GM20431 (cell line): ENCODE measurements around the gene COL17A1.

Source experiments
- in situ Hi-C: fragments of 300-500 bp; cut with MseI, MboI; formaldehyde crosslinking; loops from one replicate; pipeline ENCODE4 v1.15.0; 2020; ENCODE audit warnings: low sequenced_read_pairs; ENCODE audit not compliant: unreplicated experiment

The COL17A1 gene

DNA sequence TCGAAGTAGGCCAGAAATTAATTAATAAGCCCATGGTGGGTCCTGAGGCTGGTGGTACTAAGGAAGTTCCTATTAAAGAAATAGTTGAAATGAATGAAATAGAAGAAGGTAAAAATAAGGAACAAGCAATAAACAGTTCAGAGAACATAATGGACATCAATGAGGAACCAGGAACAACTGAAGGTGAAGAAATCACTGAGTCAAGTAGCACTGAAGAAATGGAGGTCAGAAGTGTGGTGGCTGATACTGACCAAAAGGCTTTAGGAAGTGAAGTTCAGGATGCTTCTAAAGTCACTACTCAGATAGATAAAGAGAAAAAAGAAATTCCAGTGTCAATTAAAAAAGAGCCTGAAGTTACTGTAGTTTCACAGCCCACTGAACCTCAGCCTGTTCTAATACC lies 82.8 kb downstream of the COL17A1 start:
- in situ Hi-C loops = no loop called here

DNA sequence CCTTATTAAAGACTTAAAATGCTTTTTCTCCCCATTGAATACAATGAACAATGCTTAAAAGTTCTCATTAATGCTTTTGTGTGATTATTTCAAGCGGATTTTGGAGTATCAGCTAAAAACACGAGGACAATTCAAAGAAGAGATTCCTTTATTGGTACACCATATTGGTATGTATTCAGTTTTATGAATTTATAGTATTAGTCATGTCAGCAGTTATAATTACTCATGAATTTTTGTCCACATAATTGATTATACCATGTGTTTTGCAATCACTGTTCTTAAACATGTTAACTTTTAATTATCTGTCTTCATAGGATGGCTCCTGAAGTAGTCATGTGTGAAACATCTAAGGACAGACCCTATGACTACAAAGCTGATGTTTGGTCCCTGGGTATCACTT lies 86.9 kb downstream of the COL17A1 start:
- in situ Hi-C loops = no loop called here

DNA sequence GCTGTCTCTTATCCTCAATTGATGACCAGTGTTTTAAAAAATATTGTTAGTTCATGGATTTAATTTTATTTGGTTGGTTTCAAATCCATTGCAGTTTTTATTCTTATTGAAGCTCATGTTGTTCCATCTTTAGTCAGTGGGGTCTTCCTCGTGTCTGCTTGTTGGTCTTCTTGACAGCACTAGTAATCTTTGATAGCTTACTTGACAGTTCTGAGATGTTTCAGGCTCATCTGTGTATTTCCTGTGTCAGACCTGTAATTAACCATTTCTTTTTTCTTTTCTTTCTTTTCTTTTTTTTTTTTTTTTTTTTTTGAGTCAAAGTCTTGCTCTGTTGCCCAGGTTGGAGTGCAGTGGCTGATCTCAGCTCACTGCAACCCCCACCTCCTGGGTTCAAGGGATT lies 90.5 kb downstream of the COL17A1 start:
- in situ Hi-C loops = no loop called here

DNA sequence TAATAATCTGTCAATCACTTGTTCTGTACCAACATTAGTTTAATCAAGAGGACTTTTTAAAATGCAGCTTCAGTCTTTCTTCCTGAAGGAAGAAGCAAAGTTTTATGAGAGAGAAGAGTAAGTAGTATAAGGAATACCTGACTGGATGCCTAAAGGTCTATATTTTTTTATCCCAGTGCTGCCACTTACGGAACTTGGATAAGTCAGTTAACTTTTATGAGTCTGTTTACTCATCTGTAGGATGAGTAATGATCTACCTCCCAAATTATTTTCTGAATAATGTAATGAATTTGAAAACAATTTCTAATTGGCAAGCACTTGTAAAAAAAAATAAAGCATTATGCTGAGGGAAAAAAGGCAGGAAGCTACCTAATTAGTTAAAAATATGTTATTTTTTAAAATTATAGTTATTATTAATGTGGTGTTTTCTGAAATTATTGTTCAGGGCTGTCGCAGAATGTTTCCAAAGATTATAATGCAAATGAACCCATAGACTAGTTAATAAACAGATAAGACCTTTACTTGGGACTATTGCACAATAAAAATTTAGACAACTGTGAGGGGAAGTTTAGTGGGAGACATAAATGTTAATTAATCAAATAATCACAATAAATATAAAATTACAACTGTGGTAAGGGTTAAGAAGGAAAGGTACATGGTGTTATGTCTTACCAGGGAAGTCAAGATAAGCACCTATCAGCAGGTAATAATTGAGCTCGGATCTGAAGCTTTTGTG lies 94.1 kb downstream of the COL17A1 start:
- in situ Hi-C loops = no loop called here

DNA sequence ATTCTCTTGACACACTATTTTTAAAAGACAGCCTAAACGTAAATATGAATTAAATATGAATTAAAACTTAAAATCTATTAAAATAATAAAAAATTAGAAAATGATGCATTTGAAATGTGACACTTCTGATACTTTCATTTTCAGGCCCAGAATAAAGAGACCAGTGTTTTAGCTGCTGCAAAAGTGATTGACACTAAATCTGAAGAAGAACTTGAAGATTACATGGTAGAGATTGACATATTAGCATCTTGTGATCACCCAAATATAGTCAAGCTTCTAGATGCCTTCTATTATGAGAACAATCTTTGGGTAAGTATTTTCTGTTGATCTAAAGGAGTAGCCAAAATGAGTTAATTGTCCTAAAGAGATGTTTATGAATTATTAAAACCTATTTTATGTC lies 95.1 kb downstream of the COL17A1 start:
- in situ Hi-C loops = no loop called here

DNA sequence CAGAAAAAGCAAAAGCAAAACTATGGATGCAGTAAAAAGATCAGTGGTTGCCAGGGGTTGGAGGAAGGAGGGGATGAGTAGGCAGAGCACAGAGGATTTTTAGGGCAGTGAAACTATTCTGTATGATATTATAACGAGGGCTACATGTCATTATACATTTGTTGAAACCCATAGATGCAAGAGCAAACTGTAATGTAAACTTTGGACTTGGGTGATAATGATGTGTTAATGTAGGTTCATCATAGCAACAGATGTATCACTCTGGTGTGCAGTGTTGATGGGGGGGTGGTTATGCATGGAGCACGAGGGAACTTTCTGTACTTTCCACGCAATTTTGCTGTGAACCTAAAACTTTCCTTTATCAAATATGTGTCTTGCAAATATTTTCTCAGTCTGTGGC lies 95.6 kb downstream of the COL17A1 start:
- in situ Hi-C loops = no loop called here

DNA sequence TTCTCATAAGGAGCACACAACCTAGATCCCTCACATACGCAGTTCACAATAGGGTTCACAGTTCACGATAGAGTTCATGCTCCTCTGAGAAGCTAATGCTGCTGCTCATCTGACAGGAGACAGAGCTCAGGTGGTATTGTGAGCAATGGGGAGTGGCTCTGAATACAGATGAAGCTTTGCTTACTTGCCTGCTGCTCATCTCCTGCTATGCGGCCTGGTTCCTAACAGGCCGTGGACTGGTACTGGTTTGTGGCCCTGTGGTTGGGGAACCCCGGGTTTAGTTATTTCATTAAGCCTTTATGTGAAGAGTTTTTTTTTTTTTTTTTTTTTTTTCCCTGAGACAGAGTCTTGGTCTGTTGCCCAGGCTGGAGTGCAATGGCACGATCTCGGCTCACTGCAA lies 99.3 kb downstream of the COL17A1 start:
- in situ Hi-C loops = no loop called here

DNA sequence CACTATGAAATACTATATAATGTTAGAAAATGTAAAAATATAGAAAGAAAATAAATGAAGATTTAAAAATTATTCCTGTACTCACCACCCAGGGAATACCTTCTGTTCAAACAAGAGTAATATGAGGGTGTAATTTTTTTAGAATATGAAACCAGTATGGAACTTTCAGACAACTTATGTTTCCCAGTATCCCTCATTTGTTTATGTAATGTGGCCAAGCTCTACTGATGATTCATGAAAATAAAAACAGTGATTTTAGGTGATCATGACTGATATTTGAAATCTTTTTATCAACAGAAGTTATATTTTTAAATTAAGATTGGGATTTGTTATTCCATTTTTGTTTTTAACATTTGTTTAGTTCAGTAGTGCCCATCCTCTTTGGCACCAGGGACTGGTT lies 100.0 kb downstream of the COL17A1 start:
- in situ Hi-C loops = no loop called here

DNA sequence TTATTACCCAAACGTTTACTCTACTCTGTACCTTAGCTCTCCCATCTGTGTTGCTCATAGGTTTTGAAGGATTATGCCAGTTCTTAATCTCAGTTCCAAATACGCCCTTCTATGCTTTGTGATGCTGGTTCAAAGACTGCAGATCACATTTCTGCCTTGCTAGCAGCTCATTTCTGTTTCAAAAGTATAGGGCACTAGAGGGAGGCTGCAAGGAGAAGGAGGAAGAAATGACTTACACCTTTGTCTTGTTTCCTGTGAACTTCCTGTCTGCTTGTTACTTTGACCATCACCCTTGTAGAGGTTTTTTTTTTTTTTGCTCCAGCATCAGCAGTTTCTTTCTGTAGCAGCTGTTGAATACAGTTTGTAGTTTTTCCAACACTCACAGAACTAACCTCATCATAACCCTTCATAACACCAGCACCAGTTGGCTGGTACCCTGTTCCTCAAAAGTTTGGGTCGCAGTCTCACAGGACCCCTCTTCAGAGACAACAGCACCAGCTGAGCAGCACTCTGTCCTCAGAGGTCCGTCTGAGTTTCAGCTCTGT lies 102.2 kb downstream of the COL17A1 start:
- in situ Hi-C loops = no loop called here

DNA sequence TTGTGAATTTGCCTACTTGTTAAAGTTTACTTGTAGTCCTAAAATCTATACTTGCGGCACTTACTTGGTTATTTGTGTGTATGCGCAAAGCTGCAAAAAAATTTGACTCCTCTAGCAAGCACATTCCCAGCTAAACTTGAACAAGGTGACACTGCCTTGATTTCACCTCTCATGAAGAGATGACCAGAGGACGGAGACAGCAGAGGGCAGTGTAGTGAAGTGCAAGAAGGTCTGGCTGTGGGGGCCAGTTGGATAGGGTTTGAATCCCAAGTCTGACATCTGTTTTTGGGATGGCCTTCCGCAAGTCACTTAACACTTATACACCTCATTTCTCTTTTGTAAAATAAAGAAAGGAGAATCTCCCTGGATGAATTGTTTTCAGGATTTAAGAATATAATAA lies 103.0 kb downstream of the COL17A1 start:
- in situ Hi-C loops = no loop called here
